Testis (tissue), 3 donors: Measurements from ENCODE around the gene RNF125. TPM values are rescaled to one million over a fixed set of nuclear protein-coding genes. Genes with fewer than 3 reads are reported as not detected.

Experiments
- DNase-seq: peaks from one replicate; pipeline ENCODE4 v3.0.0-alpha.2; 2019
- H3K27ac ChIP-seq, 2 donors: fragments of 200-600 bp; sonication (generic); one replicate each; pipeline ENCODE4 v1.5.1; 2019
- H3K27me3 ChIP-seq: fragments of 200-600 bp; sonication (generic); one replicate; pipeline ENCODE4 v1.5.1; 2019
- H3K36me3 ChIP-seq: fragments of 200-600 bp; sonication (generic); one replicate; pipeline ENCODE4 v1.5.1; 2017; ENCODE audit warnings: low read depth; ENCODE audit errors: missing control alignments
- H3K4me1 ChIP-seq: fragments of 200-600 bp; sonication (generic); one replicate; pipeline ENCODE4 v1.5.1; 2019
- H3K4me3 ChIP-seq, 2 donors: fragments of 200-600 bp; sonication (generic); one replicate each; pipeline ENCODE4 v1.5.1; 2017 to 2019
- H3K9me3 ChIP-seq: fragments of 200-600 bp; sonication (generic); one replicate; pipeline ENCODE4 v1.5.1; 2017
- CTCF ChIP-seq, 3 experiments: fragments of 450-650 bp in 2 of 3; fragments of 200-600 bp in 1 of 3; sonication (generic) in 1 of 3; IDR thresholded peaks; one replicate each; pipeline ENCODE4 v1.5.1; 2016 to 2019; ENCODE audit warnings: antibody characterized with exemption in 3 of 3, mild to moderate bottlenecking in 2 of 3, moderate library complexity in 1 of 3
- POLR2A ChIP-seq: fragments of 450-650 bp; IDR thresholded peaks from one replicate; pipeline ENCODE4 v1.6.1; 2017; ENCODE audit warnings: antibody characterized with exemption, mild to moderate bottlenecking, moderate library complexity
- WGBS, 2 donors: methylation state at CpG; one replicate each; pipeline ENCODE4 v1.1.5; 2018; 5-methylcytosine and 5-hydroxymethylcytosine counted together
- intact Hi-C: fragments of 100-400 bp; cut with DNase I; formaldehyde crosslinking; loops from one replicate; pipeline ENCODE4 v1.15.1; 2023; ENCODE audit warnings: low total_unique reads
- polyA plus RNA-seq: library from polyadenylated mRNA; stranded (reverse); fragments of 350-450 nt; fragmentation: Illumina TruSeq; extraction: RNeasy Lipid Tissue Mini Kit (QIAGEN cat#74804); gene quantifications from one replicate; pipeline ENCODE4 v1.2.3, GENCODE V29; 2014; ENCODE audit warnings: low read depth, low replicate concordance; ENCODE audit not compliant: insufficient read depth
- total RNA-seq, 2 donors: library from RNA; depleted of rRNA; stranded (reverse); fragments of >200 nt; gene quantifications; one replicate each; pipeline ENCODE4 v1.2.3, GENCODE V29; 2016

The RNF125 gene
- total and polyA plus RNA-seq, 3 donors from 2014 or later = 1.9 to 9.1 (median 2.0) TPM

- DNase-seq = no peak
- WGBS, 2 donors = 60 to 67% methylated on average over 2 of the region's 2 CpGs
- TF ChIP-seq CTCF (IDR thresholded peaks at IDR 0.05) (no peak), POLR2A (no peak)
- Histone ChIP-seq H3K9me3 (no peaks in the 10 kb centered on the region), H3K4me1 (no peaks in the 10 kb centered on the region), H3K4me3 (no peak overlapping the region), H3K27me3 (no peaks in the 10 kb centered on the region), H3K36me3 (no peaks in the 10 kb centered on the region), H3K27ac (no peak overlapping the region)
- intact Hi-C loops = no loop called here
Measured at GRCh38 chr18:32104516-32104915, 85.9 kb downstream of the RNF125 start.

GRCh38 chr18:32110005-32110404, 91.4 kb downstream of the RNF125 start:
- Histone ChIP-seq H3K4me3 (no peak overlapping the region), H3K27me3 (no peaks in the 10 kb centered on the region), H3K4me1 (no peaks in the 10 kb centered on the region), H3K9me3 (no peaks in the 10 kb centered on the region), H3K27ac (no peak overlapping the region), H3K36me3 (no peaks in the 10 kb centered on the region)
- intact Hi-C loops = no loop called here
- no peak for DNase-seq
- 94 to 99% methylated on average over 3 of the region's 3 CpGs for WGBS, 2 donors
- TF ChIP-seq POLR2A (no peak), CTCF (IDR thresholded peaks at IDR 0.05) (no peak)

GRCh38 chr18:32111706-32112105, 93.1 kb downstream of the RNF125 start:
- Histone ChIP-seq H3K27ac (no peak overlapping the region), H3K36me3 (no peaks in the 10 kb centered on the region), H3K27me3 (no peaks in the 10 kb centered on the region), H3K9me3 (no peaks in the 10 kb centered on the region), H3K4me3 (no peak overlapping the region), H3K4me1 (no peaks in the 10 kb centered on the region)
- TF ChIP-seq CTCF (IDR thresholded peaks at IDR 0.05) = no peak
- TF ChIP-seq POLR2A = no peak
- WGBS, 2 donors = 59 to 71% methylated on average over 3 of the region's 3 CpGs
- no peak for DNase-seq
- intact Hi-C loops = no loop called here

- H3K9me3 ChIP-seq = no peaks in the 10 kb centered on the region
- TF ChIP-seq CTCF (IDR thresholded peaks at IDR 0.05) = no peak
- no peak for TF ChIP-seq POLR2A
- DNase-seq = no peak
- H3K4me1 ChIP-seq = no peaks in the 10 kb centered on the region
- H3K27ac ChIP-seq = no peak overlapping the region
- no peaks in the 10 kb centered on the region for H3K27me3 ChIP-seq
- no peaks in the 10 kb centered on the region for H3K36me3 ChIP-seq
- H3K4me3 ChIP-seq = no peak overlapping the region
- 91 to 95% methylated on average over 4 of the region's 4 CpGs for WGBS, 2 donors
- intact Hi-C loops = no loop called here
Measured at GRCh38 chr18:32112826-32113225, 94.2 kb downstream of the RNF125 start.

- H3K4me3 ChIP-seq = no peak overlapping the region
- H3K36me3 ChIP-seq = no peaks in the 10 kb centered on the region
- no peak for DNase-seq
- WGBS, 2 donors = 96 to 99% methylated on average over 4 of the region's 4 CpGs
- H3K4me1 ChIP-seq = no peaks in the 10 kb centered on the region
- H3K27ac ChIP-seq = no peak overlapping the region
- TF ChIP-seq CTCF (IDR thresholded peaks at IDR 0.05) (no peak), POLR2A (no peak)
- no peaks in the 10 kb centered on the region for H3K9me3 ChIP-seq
- intact Hi-C loops = no loop called here
- no peaks in the 10 kb centered on the region for H3K27me3 ChIP-seq
Measured at GRCh38 chr18:32114293-32114942, 95.8 kb downstream of the RNF125 start.
